Measurements from ENCODE around the gene SLC9A9. TPM values are rescaled to one million over a fixed set of nuclear protein-coding genes. Genes with fewer than 3 reads are reported as not detected.

The SLC9A9 gene
- total and polyA plus RNA-seq, 4 donors = 3.3 to 15.0 (median 6.1) TPM

- WGBS = 87% methylated on average over 18 of the region's 18 CpGs
- no peaks in the 10 kb centered on the region for H3K4me1 ChIP-seq (ENCODE audit: control insufficient read depth in 4 of 4, insufficient read depth in 4 of 4, low read length in 3 of 4)
- no peak overlapping the region for H3K9ac ChIP-seq (ENCODE audit: low read depth in 1 of 2, low read length in 2 of 2)
- DNase-seq (ENCODE audit: low spot score) = no peak
- no peak for TF ChIP-seq JUND (IDR thresholded peaks at IDR 0.05)
- TF ChIP-seq HNF4G (IDR thresholded peaks at IDR 0.05) = no peak
- no peak for TF ChIP-seq RAD21 (IDR thresholded peaks at IDR 0.05)
- TF ChIP-seq FOXA1 (IDR thresholded peaks at IDR 0.05) = no peak
- no peak for TF ChIP-seq MAX (IDR thresholded peaks at IDR 0.05)
- no peak for TF ChIP-seq ZBTB33 (IDR thresholded peaks at IDR 0.05)
- TF ChIP-seq CTCF (IDR thresholded peaks at IDR 0.05; ENCODE audit: low read depth, low read length, missing input control) = no peak
- no peak for TF ChIP-seq GABPA (IDR thresholded peaks at IDR 0.05 in 1 of 2, conservative IDR thresholded peaks at IDR 0.05 in 1 of 2)
- TF ChIP-seq SP1 (IDR thresholded peaks at IDR 0.05) = no peak
- no peak for TF ChIP-seq EGR1 (IDR thresholded peaks at IDR 0.05; ENCODE audit: low read depth in 2 of 2)
- TF ChIP-seq HNF4A (conservative IDR thresholded peaks at IDR 0.05) = no peak
- no peak for TF ChIP-seq TAF1 (conservative IDR thresholded peaks at IDR 0.05)
- no peak for TF ChIP-seq ATF3 (IDR thresholded peaks at IDR 0.05)
- no peak for TF ChIP-seq REST (IDR thresholded peaks at IDR 0.05)
- no peak for TF ChIP-seq NR2F2 (IDR thresholded peaks at IDR 0.05)
- no peak for TF ChIP-seq YY1 (IDR thresholded peaks at IDR 0.05)
- TF ChIP-seq RXRA (IDR thresholded peaks at IDR 0.05) = no peak
- TF ChIP-seq FOXA2 (IDR thresholded peaks at IDR 0.05) = no peak
- H3K36me3 ChIP-seq (ENCODE audit: control insufficient read depth in 4 of 4, insufficient read depth in 3 of 4, low read depth in 1 of 4, low read length in 3 of 4) = no peaks in the 10 kb centered on the region
- no peaks in the 10 kb centered on the region for H3K9me3 ChIP-seq (ENCODE audit: control insufficient read depth in 4 of 4, low read length in 3 of 4)
- no peak overlapping the region for H3K27ac ChIP-seq (ENCODE audit: low read depth in 1 of 2, low read length in 2 of 2)
- H3K27me3 ChIP-seq (ENCODE audit: control insufficient read depth in 4 of 4, insufficient read depth in 4 of 4, low read length in 3 of 4) = no peaks in the 10 kb centered on the region
- H3K4me3 ChIP-seq (ENCODE audit: low read depth in 1 of 3, low read length in 3 of 3) = no peak overlapping the region
These were observed 251.2 kb downstream of the SLC9A9 start for GRCh38 chr3:143596957-143597642.
